GM12801 (cell line): ENCODE measurements around the gene SHB.

Source experiments
- CTCF ChIP-seq: IDR thresholded peaks from one replicate; pipeline ENCODE4 v1.5.1; 2011; ENCODE audit warnings: control low read depth; ENCODE audit not compliant: insufficient read length; ENCODE audit errors: extremely low read depth

SHB gene

GRCh38 chr9:38017149-38017884, 51.7 kb downstream of the SHB start:
- no peak for TF ChIP-seq CTCF

DNA sequence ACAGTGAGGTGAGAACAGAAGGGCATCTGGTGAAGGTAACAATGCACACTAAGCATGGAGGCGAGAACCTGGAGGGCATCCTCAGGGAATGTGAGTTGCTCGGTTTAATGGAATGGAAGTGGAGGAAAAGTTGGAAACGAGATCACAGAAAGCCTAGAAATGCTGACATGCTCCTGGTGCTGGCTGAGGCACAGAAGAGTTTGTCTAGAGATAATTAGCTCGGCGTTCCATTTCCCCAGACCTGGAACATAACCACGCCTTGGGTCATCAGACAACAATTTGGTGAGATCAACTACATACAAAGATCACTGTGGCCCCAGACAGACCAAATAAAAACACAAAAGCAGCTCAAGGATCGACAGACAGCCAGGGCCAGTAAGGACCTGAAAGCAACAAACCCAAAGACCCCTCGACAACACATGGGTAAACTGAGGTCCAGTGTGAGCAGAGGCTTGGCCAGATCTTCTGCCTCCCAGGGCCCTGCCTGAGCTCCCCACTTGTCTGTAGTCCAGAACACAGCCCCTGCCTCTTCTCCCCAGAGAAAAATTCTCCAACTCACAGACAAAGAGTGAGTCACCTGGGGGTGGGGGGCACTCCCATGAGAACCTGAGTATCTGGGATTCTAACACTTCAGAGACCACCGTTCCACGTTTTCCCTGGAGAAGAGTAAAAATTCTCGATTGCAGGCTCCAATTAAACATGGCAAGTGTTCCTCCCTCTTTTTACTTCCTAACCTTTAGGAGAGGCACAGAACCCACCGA, 52.5 kb downstream of the SHB start:
- TF ChIP-seq CTCF = no peak

DNA sequence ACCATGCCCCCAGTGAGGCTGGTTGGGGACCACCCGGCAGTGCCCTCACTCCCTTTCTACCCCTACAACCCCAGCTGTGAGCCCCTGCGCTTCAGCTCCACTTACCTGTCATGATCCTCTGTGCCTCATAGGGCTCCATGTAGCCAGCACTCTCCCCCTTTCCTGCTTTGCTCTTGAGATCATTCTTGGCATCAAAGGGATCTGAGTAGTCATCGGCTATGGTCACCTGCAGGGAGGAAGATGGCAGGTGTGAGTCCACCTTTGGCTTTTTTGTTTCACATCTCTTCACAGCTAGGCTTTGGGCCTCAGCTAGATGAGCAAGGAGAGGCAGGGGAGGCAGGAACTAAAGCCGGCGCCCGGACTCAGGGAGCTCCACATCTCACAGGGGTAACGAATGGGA, 53.1 kb downstream of the SHB start:
- no peak for TF ChIP-seq CTCF

DNA sequence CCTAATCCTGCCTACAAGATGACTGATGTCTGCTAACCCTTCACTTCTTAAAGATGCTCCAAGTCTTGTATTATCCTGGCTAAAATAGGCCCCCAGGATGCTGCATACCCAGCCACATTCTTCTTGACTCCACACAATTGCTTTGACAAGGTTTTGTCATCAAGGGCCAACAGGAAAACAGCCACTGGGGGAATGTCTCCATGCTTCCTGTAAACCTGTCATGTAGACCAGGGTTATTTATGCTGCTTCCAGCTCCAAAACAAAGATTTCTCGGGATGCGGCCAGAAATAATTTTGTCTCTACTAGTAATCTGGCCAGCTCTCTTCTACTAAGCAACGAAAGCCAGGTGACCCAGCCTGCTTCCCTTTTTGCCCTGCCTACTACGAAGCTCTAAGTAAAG, 53.8 kb downstream of the SHB start:
- TF ChIP-seq CTCF = no peak

DNA sequence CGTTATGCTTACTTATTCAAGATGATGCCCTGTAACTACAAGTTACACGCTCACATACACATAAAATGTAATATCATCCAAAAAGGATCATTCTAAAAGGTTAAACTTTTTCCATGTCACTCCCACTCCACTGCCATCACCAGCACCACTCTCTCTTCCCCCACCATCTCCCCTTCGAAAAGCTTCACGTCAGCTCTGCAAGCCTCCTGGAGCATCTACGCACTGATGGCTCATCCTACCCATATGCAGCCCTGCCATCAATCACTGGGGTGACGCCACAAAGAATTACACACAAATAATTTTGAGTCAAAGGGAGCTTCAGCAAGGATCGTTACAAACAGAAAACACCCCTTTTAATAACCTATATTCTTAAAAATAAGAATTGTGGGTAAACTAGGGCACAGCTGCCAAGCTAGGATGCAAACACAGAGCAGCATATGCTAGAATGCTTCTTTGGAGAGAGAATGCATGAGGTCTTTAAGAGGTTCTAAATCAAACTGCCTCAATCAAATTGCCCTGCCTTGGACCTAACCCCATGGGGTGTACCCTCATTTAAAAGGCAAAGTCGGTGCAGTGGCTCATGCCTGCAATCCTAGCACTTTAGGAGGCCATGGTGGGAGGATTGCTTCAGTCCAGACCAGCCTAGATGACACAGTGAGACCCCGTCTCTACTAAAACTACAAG, 56.1 kb downstream of the SHB start:
- no peak for TF ChIP-seq CTCF

- TF ChIP-seq CTCF = no peak
Measured at GRCh38 chr9:38011991-38012390, 57.0 kb downstream of the SHB start.

DNA sequence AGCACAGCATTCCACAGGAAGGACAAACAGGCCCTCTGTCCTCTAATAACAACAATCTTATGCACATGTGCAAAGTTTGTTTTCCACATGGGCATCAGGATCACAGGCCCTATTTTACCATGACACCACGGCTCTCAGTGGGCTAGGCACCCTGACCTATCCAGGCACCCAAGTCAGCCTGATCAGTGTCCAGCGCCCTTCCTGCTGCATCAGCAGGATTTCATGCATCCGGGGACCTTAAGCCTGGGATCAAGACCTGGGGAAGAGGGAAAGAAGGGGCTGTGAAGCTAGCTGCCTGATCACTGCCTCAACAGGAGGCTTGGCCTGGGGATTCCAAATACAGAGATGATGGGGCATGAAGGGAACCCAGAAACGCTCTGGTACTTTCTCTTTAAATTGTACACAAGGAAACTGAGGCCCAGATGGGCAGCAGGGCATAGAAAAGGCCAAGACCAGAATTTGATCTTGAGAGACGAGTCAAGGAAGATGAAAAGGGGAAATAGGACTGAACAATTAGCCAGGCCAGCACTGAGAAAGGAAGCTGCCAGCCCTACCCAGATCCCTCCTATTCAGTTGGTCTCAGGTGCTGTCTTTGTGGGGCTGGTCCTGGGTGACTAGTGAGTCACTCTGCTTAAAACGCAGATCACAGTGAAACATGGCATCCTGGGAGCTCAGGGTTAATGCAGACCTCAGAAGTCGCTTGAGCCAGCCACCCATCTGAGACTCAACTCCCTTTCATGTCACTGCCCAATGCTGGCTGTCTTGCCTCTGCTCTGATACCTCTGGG, 57.9 kb downstream of the SHB start:
- no peak for TF ChIP-seq CTCF
